SKM-1 (cell line): Measurements from ENCODE around the gene ABR.
"Not testable (repeated sequence)": the region's sequence is repeated elsewhere in the genome, so short reads cannot be mapped to it uniquely, and the experiment has no call there.

Experiments
- DNase-seq: peaks from one replicate; lab custom pipeline; 2025; ENCODE audit not compliant: unreplicated experiment; lab: John Stamatoyannopoulos, UW

The ABR gene

GRCh38 chr17:1202291-1202690, 22.5 kb upstream of the ABR start:
- no peak for DNase-seq

- no peak for DNase-seq
Observed at GRCh38 chr17:1201132-1201702, 21.4 kb upstream of the ABR start.

DNA sequence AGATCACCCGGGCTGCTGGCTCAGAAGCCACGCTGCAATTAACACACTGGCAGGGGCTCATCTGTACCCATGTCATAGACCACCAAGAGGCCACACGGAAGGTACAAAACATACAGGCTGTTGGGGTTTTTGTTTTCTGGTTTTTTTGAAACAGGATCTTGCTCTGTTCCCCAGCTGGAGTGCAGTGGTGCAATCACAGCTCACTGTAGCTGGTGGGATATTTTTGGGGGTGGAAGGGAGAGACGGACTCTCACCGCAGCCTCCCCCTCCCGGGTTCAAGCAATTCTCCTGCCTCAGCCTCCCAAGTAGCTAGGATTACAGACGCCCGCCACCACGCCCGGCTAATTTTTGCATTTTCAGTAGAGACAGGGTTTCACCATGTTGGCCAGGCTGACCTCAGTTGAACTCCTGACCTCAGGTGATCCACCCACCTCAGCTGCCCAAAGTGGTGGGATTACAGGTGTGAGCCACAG, 19.5 kb upstream of the ABR start:
- not testable (repeated sequence) for DNase-seq

GRCh38 chr17:1197781-1198490, 18.2 kb upstream of the ABR start:
- peak; percentile 77 for DNase-seq

- peak; percentile 50 for DNase-seq
Observed at GRCh38 chr17:1197379-1197778, 17.6 kb upstream of the ABR start.

DNA sequence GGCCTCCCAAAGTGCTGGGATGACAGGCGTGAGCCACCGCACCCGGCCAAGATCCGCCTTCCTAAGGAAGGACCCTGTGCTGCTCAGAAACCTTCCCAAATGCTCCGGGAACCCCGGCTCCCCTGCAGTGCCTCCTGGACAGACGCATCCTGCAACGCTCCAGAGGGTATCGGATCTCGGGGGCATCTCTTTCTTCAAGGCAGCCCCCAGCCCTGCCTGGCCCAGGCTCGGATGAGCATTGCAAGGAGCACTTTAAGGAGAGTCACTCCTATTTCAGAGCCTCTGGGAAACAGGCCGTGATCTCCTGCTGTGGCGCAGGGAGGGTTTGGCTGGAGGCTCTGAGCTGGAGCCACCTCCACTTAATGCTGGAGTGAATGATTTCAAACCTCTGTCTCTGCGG, 17.2 kb upstream of the ABR start:
- DNase-seq, result no peak

DNA sequence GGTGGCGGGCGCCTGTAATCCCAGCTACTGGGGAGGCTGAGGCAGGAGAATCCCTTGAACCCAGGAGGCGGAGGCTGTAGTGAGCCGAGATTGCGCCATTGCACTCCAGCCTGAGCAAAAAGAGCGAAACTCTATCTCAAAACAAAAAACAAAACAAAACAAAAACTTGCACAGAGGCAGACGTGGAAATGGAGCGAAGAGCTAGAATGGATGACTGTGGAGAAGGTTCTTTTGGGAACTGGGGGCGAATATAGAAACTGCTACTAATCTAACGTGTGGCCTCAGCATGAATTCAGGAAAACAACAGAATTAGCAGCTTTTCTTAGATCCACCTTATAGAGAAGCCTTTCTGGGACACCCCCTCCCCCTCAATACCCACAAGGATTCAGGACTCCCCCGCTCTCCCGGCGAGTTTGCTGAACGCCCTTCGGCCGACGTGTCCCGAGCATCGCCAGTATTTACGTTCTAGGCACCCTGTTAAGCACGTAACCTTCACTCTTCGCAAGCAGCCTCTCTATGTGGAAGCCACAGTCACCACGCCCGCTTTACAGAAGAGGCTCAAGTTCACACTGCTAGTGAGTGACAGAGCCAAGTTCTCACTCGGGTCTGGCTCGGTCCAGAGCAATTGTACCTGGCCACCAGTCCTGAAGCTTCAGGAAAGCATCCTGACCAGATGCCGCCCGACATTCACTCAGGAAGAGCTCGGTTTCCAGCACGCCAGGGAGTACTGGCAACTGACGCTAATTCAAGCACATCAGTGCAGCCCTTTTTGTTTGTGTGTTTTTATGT, 13.3 kb upstream of the ABR start:
- no peak for DNase-seq

GRCh38 chr17:1190751-1191331, 11.1 kb upstream of the ABR start:
- DNase-seq, result no peak

- no peak for DNase-seq
Observed at GRCh38 chr17:1188812-1189504, 9.2 kb upstream of the ABR start.

- DNase-seq, result peak; percentile 54
Observed at GRCh38 chr17:1186923-1187771, 7.4 kb upstream of the ABR start.

DNA sequence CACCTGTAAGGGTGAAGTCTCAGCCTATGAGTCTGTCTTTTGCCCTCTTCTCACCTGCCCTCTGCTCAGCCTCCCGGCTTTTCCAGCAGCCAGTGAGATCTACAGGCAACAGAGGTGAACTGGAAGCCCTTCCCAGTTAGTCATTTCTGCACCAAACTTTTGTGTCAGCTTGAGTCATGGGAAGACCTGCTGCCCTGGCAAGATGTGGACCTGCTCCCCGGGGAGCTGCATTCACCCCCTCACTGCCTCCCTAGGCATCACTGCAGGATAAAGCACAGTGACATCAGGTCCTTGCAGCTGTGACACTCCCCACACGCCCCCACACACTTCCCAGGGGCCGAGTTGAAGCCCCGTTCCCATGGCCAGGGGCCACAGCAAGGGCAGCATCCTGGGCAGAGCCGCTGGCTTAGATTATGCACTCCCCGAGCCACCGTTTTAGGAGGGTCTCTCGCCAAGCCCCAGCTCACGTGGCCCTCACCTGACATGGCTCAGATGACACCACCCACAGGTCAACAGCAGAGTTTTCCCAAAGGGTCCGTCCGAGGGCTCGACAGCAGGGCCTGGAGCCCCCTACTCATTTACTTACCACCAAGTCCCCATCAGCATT, 6.5 kb upstream of the ABR start:
- DNase-seq, result no peak

DNA sequence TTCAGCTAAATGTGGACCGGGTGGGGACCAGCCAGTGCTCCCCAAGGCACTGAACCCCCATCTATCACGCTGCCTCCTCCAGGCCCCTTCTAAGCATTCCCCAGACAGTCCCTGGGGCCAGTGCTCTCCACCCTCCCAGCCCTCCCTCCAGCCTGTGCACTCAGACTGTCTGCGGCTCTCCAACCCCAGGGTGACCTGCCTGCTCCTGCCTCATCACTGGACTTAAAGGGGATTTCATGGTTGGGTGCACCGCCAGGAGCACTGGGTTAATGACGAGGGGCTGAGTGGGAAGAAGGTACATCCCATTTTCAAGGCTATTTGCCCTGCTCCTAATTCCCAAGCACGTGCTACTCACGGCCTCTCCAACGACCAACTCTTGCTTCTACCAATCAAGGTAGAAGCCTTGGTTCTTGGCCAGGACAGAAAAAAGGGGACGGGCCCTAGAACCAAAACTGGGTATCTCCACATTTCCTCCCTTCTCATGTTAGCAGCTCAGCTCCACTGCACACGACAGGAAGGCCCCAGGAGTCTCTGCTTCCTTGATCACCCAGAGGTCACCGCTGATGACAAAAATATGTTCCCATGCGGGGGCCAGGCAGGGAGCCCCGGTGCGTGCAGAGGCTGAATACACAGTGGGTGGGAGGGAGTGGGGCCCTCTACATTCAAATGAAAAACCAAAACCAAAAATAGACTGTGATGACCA, 3.5 kb upstream of the ABR start:
- no peak for DNase-seq

- DNase-seq, result no peak
Observed at GRCh38 chr17:1182811-1183170, 3.0 kb upstream of the ABR start.

- no peak for DNase-seq
Observed at GRCh38 chr17:1181753-1182137, 2.0 kb upstream of the ABR start.

GRCh38 chr17:1180958-1181752, 1.4 kb upstream of the ABR start:
- DNase-seq, result no peak

DNA sequence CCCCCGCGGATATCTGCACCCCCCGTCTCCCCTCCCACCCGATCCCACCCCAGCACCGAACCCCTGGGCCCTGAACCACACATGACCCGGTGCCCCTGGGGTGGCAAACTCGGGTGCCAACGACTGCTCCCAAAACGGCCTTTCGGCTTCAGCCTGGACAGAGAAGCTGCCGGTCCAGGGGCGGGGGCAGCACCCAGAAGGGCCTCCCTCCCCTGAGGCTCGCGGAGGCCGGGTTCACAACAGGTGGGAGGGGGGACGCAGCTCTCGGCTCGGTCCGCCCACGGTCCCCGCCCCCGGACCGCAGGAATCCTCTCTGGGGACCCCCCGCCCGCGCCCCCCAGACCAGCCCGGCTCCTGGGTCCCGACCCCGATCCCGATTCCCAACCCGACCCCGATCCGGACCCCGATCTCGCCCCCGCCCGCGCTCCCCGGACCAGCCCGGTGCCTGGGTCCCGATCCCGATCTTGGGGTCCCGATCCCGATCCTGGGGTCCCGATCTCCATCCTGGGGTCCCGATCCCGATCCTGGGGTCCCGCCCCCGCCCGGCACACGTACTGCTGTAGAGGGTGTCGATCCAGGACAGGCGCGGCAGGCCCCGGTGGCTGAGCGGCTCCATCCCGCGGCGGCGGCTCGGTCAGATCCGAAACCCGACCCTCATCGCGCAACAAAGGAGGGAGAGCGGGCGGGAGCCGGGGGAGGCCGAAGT, 516 bp downstream of the ABR start:
- no peak for DNase-seq

DNA sequence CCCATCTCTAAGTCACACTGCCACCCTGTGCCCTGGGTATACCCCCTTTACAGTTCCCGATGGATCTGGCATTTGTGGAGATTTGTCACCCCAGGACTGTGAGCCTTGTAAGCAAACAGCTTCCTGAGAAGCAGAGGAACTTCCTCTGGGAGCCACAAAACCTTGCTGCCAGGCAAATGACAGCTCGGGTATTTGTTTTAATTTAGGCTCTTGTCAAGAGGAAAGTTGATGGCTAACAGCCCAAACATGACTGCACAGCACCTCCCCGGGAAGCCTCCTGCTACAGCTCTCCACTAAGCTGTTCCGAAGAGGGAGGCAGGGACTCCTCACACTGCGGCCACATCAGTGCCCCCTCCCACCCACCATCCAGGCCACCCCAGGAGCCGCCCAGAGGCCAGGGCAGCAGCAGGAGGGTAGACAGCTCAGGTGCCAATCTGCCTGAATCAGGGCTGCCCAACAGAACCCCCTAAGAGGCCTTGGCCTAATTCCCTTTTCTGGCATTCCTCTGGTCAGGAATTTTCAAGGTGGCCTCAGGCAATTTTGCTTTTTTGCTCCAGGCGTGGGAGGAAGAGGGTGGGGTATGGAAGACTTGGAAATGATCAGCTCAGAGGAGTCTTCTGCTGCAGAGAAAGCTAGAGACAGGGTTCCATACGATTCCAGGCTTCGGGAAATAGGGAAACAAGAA, 2.6 kb downstream of the ABR start:
- DNase-seq, result no peak
